HEK293 (cell line): ENCODE data around the gene ZNF174.

Experiments
- GLI2 ChIP-seq: fragments of 450-650 bp; formaldehyde crosslinking; IDR thresholded peaks from 2 replicates; pipeline ENCODE4; 2017; ENCODE audit warnings: missing biosample characterization, missing genetic modification characterization, low read depth, borderline replicate concordance
- GLI4 ChIP-seq: fragments of 450-650 bp; formaldehyde crosslinking; IDR thresholded peaks from 2 replicates; pipeline ENCODE4 v1.5.1; 2016; ENCODE audit warnings: missing biosample characterization, missing genetic modification characterization
- HOXA7 ChIP-seq: sonication (generic); formaldehyde crosslinking; IDR thresholded peaks from 2 replicates; pipeline ENCODE4 v1.8.1; 2022; ENCODE audit warnings: missing genetic modification reagents, borderline replicate concordance
- INSM2 ChIP-seq: fragments of 450-650 bp; formaldehyde crosslinking; IDR thresholded peaks from 2 replicates; pipeline ENCODE4 v1.5.1; 2016; ENCODE audit warnings: missing biosample characterization, missing genetic modification characterization
- REPIN1 ChIP-seq: fragments of 450-650 bp; formaldehyde crosslinking; IDR thresholded peaks from 2 replicates; pipeline ENCODE4 v1.5.1; 2017; ENCODE audit warnings: missing biosample characterization, missing genetic modification characterization, low read depth
- ZBTB20 ChIP-seq: fragments of 450-650 bp; formaldehyde crosslinking; IDR thresholded peaks from 2 replicates; pipeline ENCODE4 v1.5.1; 2016; ENCODE audit warnings: missing biosample characterization, missing genetic modification characterization
- ZFHX2 ChIP-seq: fragments of 450-650 bp; formaldehyde crosslinking; conservative IDR thresholded peaks from 2 replicates; pipeline ENCODE4 v1.5.1; 2016; ENCODE audit warnings: missing biosample characterization, missing genetic modification characterization
- ZFP69B ChIP-seq: fragments of 450-650 bp; formaldehyde crosslinking; IDR thresholded peaks from 2 replicates; pipeline ENCODE4 v1.5.1; 2016; ENCODE audit warnings: missing biosample characterization, missing genetic modification characterization
- ZNF133 ChIP-seq: fragments of 450-650 bp; formaldehyde crosslinking; IDR thresholded peaks from 2 replicates; pipeline ENCODE4 v1.5.1; 2016; ENCODE audit warnings: missing biosample characterization, missing genetic modification characterization
- ZNF148 ChIP-seq: fragments of 450-650 bp; formaldehyde crosslinking; IDR thresholded peaks from 2 replicates; pipeline ENCODE4 v1.5.0; 2017; ENCODE audit warnings: missing biosample characterization, missing genetic modification characterization, borderline replicate concordance
- ZNF214 ChIP-seq: fragments of 450-650 bp; formaldehyde crosslinking; IDR thresholded peaks from 2 replicates; pipeline ENCODE4 v1.5.1; 2017; ENCODE audit warnings: missing biosample characterization, mild to moderate bottlenecking, missing genetic modification characterization, borderline replicate concordance
- ZNF280D ChIP-seq: fragments of 450-650 bp; formaldehyde crosslinking; IDR thresholded peaks from 2 replicates; pipeline ENCODE4 v1.5.1; 2016; ENCODE audit warnings: missing biosample characterization, missing genetic modification characterization
- ZNF292 ChIP-seq: fragments of 450-650 bp; formaldehyde crosslinking; IDR thresholded peaks from 2 replicates; pipeline ENCODE4 v1.5.1; 2016; ENCODE audit warnings: low read depth, missing biosample characterization, missing genetic modification characterization, borderline replicate concordance
- ZNF37A ChIP-seq: fragments of 450-650 bp; IDR thresholded peaks from 2 replicates; pipeline ENCODE4 v1.5.1; 2018; ENCODE audit warnings: missing biosample characterization, missing genetic modification characterization
- ZNF423 ChIP-seq: fragments of 450-650 bp; formaldehyde crosslinking; IDR thresholded peaks from 2 replicates; pipeline ENCODE4 v1.5.1; 2016; ENCODE audit warnings: missing biosample characterization, missing genetic modification characterization
- ZNF433 ChIP-seq: fragments of 450-650 bp; formaldehyde crosslinking; IDR thresholded peaks from 2 replicates; pipeline ENCODE4 v1.5.1; 2016; ENCODE audit warnings: missing biosample characterization, missing genetic modification characterization, low read depth
- ZNF473 ChIP-seq: fragments of 450-650 bp; formaldehyde crosslinking; IDR thresholded peaks from 2 replicates; pipeline ENCODE4 v1.5.1; 2017; ENCODE audit warnings: missing biosample characterization, missing genetic modification characterization
- ZNF544 ChIP-seq: fragments of 450-650 bp; formaldehyde crosslinking; IDR thresholded peaks from 2 replicates; pipeline ENCODE4 v1.5.0; 2017; ENCODE audit warnings: missing biosample characterization, missing genetic modification characterization
- ZNF555 ChIP-seq: fragments of 450-650 bp; formaldehyde crosslinking; conservative IDR thresholded peaks from 2 replicates; pipeline ENCODE4 v1.5.1; 2017; ENCODE audit warnings: missing biosample characterization, mild to moderate bottlenecking, missing genetic modification characterization, inconsistent platforms
- ZNF585B ChIP-seq: fragments of 450-650 bp; formaldehyde crosslinking; IDR thresholded peaks from 2 replicates; pipeline ENCODE4 v1.5.1; 2016; ENCODE audit warnings: missing biosample characterization, missing genetic modification characterization
- ZNF654 ChIP-seq: fragments of 450-650 bp; formaldehyde crosslinking; IDR thresholded peaks from 2 replicates; pipeline ENCODE4 v1.5.1; 2016; ENCODE audit warnings: low read depth, missing biosample characterization, missing genetic modification characterization
- TF ChIP-seq, protein P1 (sequence below): fragments of 450-650 bp; IDR thresholded peaks from 2 replicates; pipeline ENCODE4 v1.5.1; 2018; ENCODE audit warnings: missing biosample characterization, missing genetic modification characterization
- TF ChIP-seq, protein P2 (sequence below): fragments of 450-650 bp; formaldehyde crosslinking; IDR thresholded peaks from 2 replicates; pipeline ENCODE4; 2016; ENCODE audit warnings: missing biosample characterization, missing genetic modification characterization
- TF ChIP-seq, protein P3 (sequence below): fragments of 450-650 bp; formaldehyde crosslinking; IDR thresholded peaks from 2 replicates; pipeline ENCODE4 v1.5.1; 2017; ENCODE audit warnings: missing biosample characterization, missing genetic modification characterization
- TF ChIP-seq, protein P4 (sequence below): fragments of 450-650 bp; formaldehyde crosslinking; IDR thresholded peaks from 2 replicates; pipeline ENCODE4 v1.5.1; 2016; ENCODE audit warnings: missing biosample characterization, missing genetic modification characterization

Gene ZNF174

DNA sequence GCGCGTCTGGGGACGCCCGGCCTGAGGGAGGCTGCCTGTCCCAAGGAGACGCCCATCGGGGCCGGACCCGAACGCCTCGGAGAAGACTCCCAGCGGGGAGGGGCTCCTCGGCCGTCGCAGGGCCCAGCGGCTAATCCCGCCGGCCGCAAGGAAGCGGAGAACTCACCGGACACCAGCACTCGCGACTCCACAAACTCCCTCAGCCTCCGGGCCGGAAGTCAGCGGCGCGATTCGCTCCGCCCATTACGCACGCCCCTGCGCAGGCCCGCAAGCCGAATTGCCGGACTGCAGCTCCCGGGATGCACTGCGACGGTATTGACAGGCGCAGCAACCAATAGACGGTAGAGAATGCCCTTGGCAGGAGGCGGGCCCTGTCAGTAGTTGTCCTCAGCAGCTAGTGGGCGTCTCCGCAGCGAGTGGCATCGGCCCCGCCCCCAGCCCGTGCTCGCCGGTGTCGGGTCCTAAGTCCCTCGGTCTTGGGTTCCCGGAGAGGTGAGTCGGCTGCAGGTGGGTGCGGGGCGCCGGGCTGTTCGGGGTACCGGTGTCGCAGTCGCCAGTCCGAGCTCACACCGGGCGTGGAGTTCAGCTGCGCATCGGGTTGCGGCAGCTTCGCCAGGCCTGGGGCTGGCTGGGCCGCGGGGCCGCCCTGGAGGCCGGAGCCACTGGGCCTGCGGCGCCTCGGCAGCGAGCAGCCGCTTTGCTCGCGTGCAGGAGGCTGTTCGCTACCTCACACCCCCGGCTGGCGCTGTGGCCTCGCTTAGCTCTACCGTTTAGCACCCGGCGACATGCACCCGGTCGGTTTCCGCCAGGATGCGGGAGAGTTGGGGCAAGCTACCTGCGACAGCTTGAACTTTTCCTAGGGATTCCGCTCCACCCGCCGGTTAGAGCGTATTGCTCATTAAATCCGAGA is at the start of gene ZNF174, which contains the start of gene ZSCAN32 (continued):
- TF ChIP-seq, protein P1, sequence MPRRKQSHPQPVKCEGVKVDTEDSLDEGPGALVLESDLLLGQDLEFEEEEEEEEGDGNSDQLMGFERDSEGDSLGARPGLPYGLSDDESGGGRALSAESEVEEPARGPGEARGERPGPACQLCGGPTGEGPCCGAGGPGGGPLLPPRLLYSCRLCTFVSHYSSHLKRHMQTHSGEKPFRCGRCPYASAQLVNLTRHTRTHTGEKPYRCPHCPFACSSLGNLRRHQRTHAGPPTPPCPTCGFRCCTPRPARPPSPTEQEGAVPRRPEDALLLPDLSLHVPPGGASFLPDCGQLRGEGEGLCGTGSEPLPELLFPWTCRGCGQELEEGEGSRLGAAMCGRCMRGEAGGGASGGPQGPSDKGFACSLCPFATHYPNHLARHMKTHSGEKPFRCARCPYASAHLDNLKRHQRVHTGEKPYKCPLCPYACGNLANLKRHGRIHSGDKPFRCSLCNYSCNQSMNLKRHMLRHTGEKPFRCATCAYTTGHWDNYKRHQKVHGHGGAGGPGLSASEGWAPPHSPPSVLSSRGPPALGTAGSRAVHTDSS: no peak
- TF ChIP-seq ZNF37A (no peak), ZNF654 (tag by site-specific recombination) (no peak), GLI4 (tag by site-specific recombination) (0 out of 2 replicates have a peak, but pooled peaks have one; percentile 15), ZNF214 (no peak), ZBTB20 (tag by site-specific recombination) (peak; percentile 82), ZNF423 (no peak), ZFP69B (tag by site-specific recombination) (peak; percentile 10; the same call in 1 of the 2 replicates), ZNF473 (tag by site-specific recombination) (no peak), ZNF133 (tag by site-specific recombination) (no peak), ZNF148 (tag by site-specific recombination) (no peak), ZNF555 (tag by site-specific recombination) (no peak), INSM2 (tag by site-specific recombination) (no peak), REPIN1 (tag by site-specific recombination) (peak; percentile 68; the same call in 1 of the 2 replicates), HOXA7 (CRISPR knock-in tag) (no peak), ZNF585B (tag by site-specific recombination) (no peak), ZNF433 (tag by site-specific recombination) (no peak), GLI2 (tag by site-specific recombination) (no peak), ZNF280D (tag by site-specific recombination) (no peak), ZNF292 (tag by site-specific recombination) (no peak), ZNF544 (tag by site-specific recombination) (no peak), ZFHX2 (tag by site-specific recombination) (peak; percentile 90)
- TF ChIP-seq, protein P2, sequence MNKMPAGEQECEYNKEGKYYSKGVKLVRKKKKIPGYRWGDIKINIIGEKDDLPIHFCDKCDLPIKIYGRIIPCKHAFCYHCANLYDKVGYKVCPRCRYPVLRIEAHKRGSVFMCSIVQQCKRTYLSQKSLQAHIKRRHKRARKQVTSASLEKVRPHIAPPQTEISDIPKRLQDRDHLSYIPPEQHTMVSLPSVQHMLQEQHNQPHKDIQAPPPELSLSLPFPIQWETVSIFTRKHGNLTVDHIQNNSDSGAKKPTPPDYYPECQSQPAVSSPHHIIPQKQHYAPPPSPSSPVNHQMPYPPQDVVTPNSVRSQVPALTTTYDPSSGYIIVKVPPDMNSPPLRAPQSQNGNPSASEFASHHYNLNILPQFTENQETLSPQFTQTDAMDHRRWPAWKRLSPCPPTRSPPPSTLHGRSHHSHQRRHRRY: no peak
- TF ChIP-seq, protein P3, sequence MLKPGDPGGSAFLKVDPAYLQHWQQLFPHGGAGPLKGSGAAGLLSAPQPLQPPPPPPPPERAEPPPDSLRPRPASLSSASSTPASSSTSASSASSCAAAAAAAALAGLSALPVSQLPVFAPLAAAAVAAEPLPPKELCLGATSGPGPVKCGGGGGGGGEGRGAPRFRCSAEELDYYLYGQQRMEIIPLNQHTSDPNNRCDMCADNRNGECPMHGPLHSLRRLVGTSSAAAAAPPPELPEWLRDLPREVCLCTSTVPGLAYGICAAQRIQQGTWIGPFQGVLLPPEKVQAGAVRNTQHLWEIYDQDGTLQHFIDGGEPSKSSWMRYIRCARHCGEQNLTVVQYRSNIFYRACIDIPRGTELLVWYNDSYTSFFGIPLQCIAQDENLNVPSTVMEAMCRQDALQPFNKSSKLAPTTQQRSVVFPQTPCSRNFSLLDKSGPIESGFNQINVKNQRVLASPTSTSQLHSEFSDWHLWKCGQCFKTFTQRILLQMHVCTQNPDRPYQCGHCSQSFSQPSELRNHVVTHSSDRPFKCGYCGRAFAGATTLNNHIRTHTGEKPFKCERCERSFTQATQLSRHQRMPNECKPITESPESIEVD (tag by site-specific recombination): no peak
- TF ChIP-seq, protein P4, sequence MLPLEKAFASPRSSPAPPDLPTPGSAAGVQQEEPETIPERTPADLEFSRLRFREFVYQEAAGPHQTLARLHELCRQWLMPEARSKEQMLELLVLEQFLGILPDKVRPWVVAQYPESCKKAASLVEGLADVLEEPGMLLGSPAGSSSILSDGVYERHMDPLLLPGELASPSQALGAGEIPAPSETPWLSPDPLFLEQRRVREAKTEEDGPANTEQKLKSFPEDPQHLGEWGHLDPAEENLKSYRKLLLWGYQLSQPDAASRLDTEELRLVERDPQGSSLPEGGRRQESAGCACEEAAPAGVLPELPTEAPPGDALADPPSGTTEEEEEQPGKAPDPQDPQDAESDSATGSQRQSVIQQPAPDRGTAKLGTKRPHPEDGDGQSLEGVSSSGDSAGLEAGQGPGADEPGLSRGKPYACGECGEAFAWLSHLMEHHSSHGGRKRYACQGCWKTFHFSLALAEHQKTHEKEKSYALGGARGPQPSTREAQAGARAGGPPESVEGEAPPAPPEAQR (tag by site-specific recombination): peak; percentile 72; the same call in 1 of the 2 replicates
